Endodermal cell (in vitro differentiated cells): Measurements from ENCODE around the gene SLIT3. TPM values are rescaled to one million over a fixed set of nuclear protein-coding genes. Genes with fewer than 3 reads are reported as not detected.

ENCODE experiments used
- DNase-seq: peaks from one replicate; pipeline ENCODE4 v3.0.0-alpha.2; 2017
- H3K27ac ChIP-seq: 2 replicates; pipeline ENCODE4 v1.5.1; 2013; ENCODE audit warnings: mild to moderate bottlenecking, low read depth, low read length, moderate library complexity
- H3K27me3 ChIP-seq: 2 replicates; pipeline ENCODE4 v1.6.1; 2013; ENCODE audit warnings: mild to moderate bottlenecking, low read length, moderate library complexity; ENCODE audit not compliant: insufficient read depth, control insufficient read depth, poor library complexity, severe bottlenecking
- H3K36me3 ChIP-seq: 2 replicates; pipeline ENCODE4 v1.7.0; 2013; ENCODE audit warnings: mild to moderate bottlenecking, low read length, moderate library complexity; ENCODE audit not compliant: control insufficient read depth, insufficient read depth
- H3K4me1 ChIP-seq: one replicate; pipeline ENCODE4 v1.7.0; 2013; ENCODE audit warnings: low read length; ENCODE audit not compliant: control insufficient read depth, insufficient read depth
- H3K4me3 ChIP-seq: 2 replicates; pipeline ENCODE4 v1.5.1; 2013; ENCODE audit warnings: mild to moderate bottlenecking, low read length, moderate library complexity
- H3K9ac ChIP-seq: 2 replicates; pipeline ENCODE4 v1.6.1; 2013; ENCODE audit warnings: mild to moderate bottlenecking, low read length, moderate library complexity; ENCODE audit not compliant: poor library complexity, severe bottlenecking; ENCODE audit errors: extremely low read depth
- H3K9me3 ChIP-seq: 2 replicates; pipeline ENCODE4 v1.6.1; 2013; ENCODE audit warnings: mild to moderate bottlenecking, low read length, moderate library complexity; ENCODE audit not compliant: control insufficient read depth
- H3K27ac Mint-ChIP-seq: 2 replicates; pipeline ENCODE4 v1.8.0; 2020; ENCODE audit warnings: mixed read lengths
- H3K27me3 Mint-ChIP-seq: 2 replicates; pipeline ENCODE4 v1.8.0; 2021; ENCODE audit warnings: mild to moderate bottlenecking, mixed read lengths; ENCODE audit not compliant: insufficient read depth
- H3K36me3 Mint-ChIP-seq: 2 replicates; pipeline ENCODE4 v1.8.0; 2020; ENCODE audit warnings: low read depth, mixed read lengths
- H3K4me1 Mint-ChIP-seq: 2 replicates; pipeline ENCODE4 v1.8.0; 2020; ENCODE audit warnings: mixed read lengths
- H3K4me3 Mint-ChIP-seq: 2 replicates; pipeline ENCODE4 v1.8.0; 2020; ENCODE audit warnings: mild to moderate bottlenecking, moderate library complexity, mixed read lengths
- H3K9me3 Mint-ChIP-seq: 2 replicates; pipeline ENCODE4 v1.8.0; 2020; ENCODE audit warnings: mild to moderate bottlenecking, mixed read lengths
- CTCF ChIP-seq: fragments of 200-600 bp; sonication (generic); conservative IDR thresholded peaks from 2 replicates; pipeline ENCODE4 v1.5.0; 2021; ENCODE audit warnings: antibody characterized with exemption, mild to moderate bottlenecking
- WGBS, 2 experiments: methylation state at CpG; one replicate each; pipeline versions ENCODE4 v1.1.5 to v1.1.7; 2013; ENCODE audit warnings: missing lambda C conversion rate in 2 of 2, mixed read lengths in 1 of 2; ENCODE audit not compliant: insufficient coverage in 1 of 2, insufficient read length in 1 of 2; 5-methylcytosine and 5-hydroxymethylcytosine counted together
- total RNA-seq, 2 donors: library from RNA; stranded (reverse); fragmentation: NEBNext Ultra II Directional in 1 of 2; extraction: Animal tissue kit (Norgen Biotek cat#: 25700) in 1 of 2; gene quantifications; 2 replicates in 1 of 2; 3 replicates in 1 of 2; pipeline ENCODE4 v1.2.1, GENCODE V29; 2021

The SLIT3 gene
- total RNA-seq, 2 donors from 2014 or later = 2.5 to 3.4 TPM

- no peak overlapping the region for H3K27ac Mint-ChIP-seq
- H3K4me1 Mint-ChIP-seq = peaks cover 7% of the 10 kb centered on the region
- peaks cover 5% of the 10 kb centered on the region for H3K27me3 Mint-ChIP-seq
- Histone ChIP-seq H3K9ac (no peak overlapping the region), H3K27me3 (peaks cover 8% of the 10 kb centered on the region), H3K36me3 (no peaks in the 10 kb centered on the region), H3K4me3 (no peak overlapping the region), H3K4me1 (no peaks in the 10 kb centered on the region), H3K27ac (no peak overlapping the region), H3K9me3 (no peaks in the 10 kb centered on the region)
- 90 to 100% methylated on average over 1 to 2 of the region's 2 CpGs for WGBS, 2 experiments
- no peaks in the 10 kb centered on the region for H3K9me3 Mint-ChIP-seq
- no peaks in the 10 kb centered on the region for H3K36me3 Mint-ChIP-seq
- no peak for DNase-seq
- H3K4me3 Mint-ChIP-seq = no peak overlapping the region
- TF ChIP-seq CTCF = no peak
Measured at GRCh38 chr5:168792678-168793077, 508.3 kb downstream of the SLIT3 start.

DNA sequence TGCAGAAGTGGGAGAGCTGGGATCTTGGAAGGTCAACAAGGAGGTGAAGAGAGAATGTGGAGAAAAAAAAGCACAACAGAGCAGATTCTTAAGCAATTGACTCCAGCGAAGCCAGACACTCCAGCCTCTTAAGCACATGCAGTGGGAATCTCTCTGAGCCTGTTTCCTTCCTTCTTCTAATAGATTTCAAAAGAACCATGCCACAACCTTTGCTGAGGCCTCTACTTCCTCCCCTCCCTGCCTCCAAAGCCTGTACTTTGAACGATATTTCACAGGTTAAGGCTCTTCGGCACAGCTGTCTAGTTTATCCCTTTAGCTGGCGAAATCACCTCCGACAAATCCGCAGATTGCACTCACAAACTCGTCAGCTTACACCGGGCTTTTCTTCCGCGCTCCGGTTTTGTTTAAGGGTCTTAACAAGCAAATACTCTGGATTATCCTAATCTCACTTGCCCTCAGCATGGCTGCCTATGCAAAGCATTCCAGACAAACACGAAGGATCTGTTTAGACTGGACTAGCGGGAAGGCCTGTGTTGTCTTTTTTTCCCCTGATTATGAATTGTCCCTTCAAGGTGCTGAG, 510.2 kb downstream of the SLIT3 start:
- H3K36me3 ChIP-seq = no peaks in the 10 kb centered on the region
- peaks cover 7% of the 10 kb centered on the region for H3K4me1 Mint-ChIP-seq
- H3K9me3 ChIP-seq = no peaks in the 10 kb centered on the region
- TF ChIP-seq CTCF = no peak
- no peak overlapping the region for H3K27ac Mint-ChIP-seq
- no peaks in the 10 kb centered on the region for H3K9me3 Mint-ChIP-seq
- no peak overlapping the region for H3K4me3 ChIP-seq
- no peak overlapping the region for H3K27ac ChIP-seq
- H3K36me3 Mint-ChIP-seq = no peaks in the 10 kb centered on the region
- H3K27me3 Mint-ChIP-seq = peaks cover 5% of the 10 kb centered on the region
- no peak for DNase-seq
- H3K27me3 ChIP-seq = peaks cover 8% of the 10 kb centered on the region
- 91 to 96% methylated on average over 12 to 13 of the region's 13 CpGs for WGBS, 2 experiments
- no peak overlapping the region for H3K9ac ChIP-seq
- no peak overlapping the region for H3K4me3 Mint-ChIP-seq
- H3K4me1 ChIP-seq = no peaks in the 10 kb centered on the region

DNA sequence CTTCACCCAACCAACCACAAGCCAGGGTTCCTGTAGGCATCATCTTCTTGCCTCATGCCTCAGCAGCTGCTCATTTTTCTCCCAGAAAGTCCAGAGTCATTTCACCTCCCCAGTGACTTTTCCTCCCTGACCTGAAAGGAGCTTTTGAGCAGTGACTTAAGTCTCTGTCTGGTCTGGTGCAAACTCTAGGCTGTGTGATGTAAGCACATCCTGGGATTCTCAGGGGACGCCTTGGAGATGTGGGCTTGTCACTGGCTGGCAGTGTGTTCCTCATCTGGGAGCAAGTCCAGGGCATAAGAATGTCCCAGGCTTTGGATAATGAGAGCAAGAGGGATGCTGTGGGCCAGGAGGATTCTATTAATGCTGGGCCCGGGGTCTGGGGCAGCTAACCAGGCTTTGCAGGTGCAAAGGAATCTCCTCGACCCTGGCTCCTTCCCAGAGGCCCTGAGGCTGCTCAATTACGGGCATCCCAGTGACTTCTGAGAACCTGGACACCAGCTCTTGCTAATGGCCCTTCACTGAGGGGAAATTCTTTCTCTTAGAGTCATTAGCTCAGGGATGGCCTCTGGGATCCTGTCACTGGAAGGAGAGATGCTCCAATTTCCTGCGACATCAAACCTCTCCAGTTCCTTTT, 510.8 kb downstream of the SLIT3 start:
- H3K27ac ChIP-seq = no peak overlapping the region
- 87 to 93% methylated on average over 4 of the region's 5 CpGs for WGBS, 2 experiments

More for the DNA sequence above, 510.8 kb downstream of the SLIT3 start:
- Mint-ChIP-seq H3K27me3 (peaks cover 5% of the 10 kb centered on the region), H3K4me3 (no peak overlapping the region), H3K9me3 (no peaks in the 10 kb centered on the region), H3K4me1 (peaks cover 7% of the 10 kb centered on the region), H3K36me3 (no peaks in the 10 kb centered on the region), H3K27ac (no peak overlapping the region)
- no peak overlapping the region for H3K9ac ChIP-seq
- H3K9me3 ChIP-seq = no peaks in the 10 kb centered on the region
- no peaks in the 10 kb centered on the region for H3K36me3 ChIP-seq
- no peak overlapping the region for H3K4me3 ChIP-seq
- TF ChIP-seq CTCF = no peak
- no peak for DNase-seq
- no peaks in the 10 kb centered on the region for H3K4me1 ChIP-seq
- H3K27me3 ChIP-seq = peaks cover 8% of the 10 kb centered on the region
